PC-3 (cell line): ENCODE data around the gene VTI1A. TPM values are rescaled to one million over a fixed set of nuclear protein-coding genes. Genes with fewer than 3 reads are reported as not detected.
"Not testable (repeated sequence)": the region's sequence is repeated elsewhere in the genome, so short reads cannot be mapped to it uniquely, and the experiment has no call there.

ENCODE experiments used
- ATAC-seq: fragments of 200-7000 bp; cut with Tn5 transposase; 2 replicates; pipeline ENCODE4 v1.9.1; 2020; ENCODE audit warnings: mild to moderate bottlenecking, moderate library complexity
- BruUV-seq: library from RNA; stranded (reverse); fragments of 400-500 nt; replicated peaks from 2 replicates; lab custom pipeline; 2021; lab: Mats Ljungman, UMichigan
- CTCF ChIA-PET: fragments of 300-600 bp; sonication (Branson Sonifier 250); formaldehyde crosslinking; loops from one replicate; lab custom pipeline; 2022; ENCODE audit warnings: antibody characterized with exemption; lab: Charles Lee
- POLR2A ChIA-PET: fragments of 300-600 bp; sonication (Branson Sonifier 250); formaldehyde crosslinking; loops from one replicate; lab custom pipeline; 2022; ENCODE audit warnings: antibody characterized with exemption; ENCODE audit not compliant: unreplicated experiment; lab: Charles Lee
- DNase-seq: peaks from one replicate; pipeline ENCODE4 v3.0.0-alpha.2; 2015
- H2AFZ ChIP-seq: fragments of 300-600 bp; sonication (generic); 2 replicates; pipeline ENCODE4 v1.6.0; 2016; ENCODE audit warnings: antibody characterized with exemption, low read length
- H3F3A ChIP-seq: fragments of 300-600 bp; sonication (generic); one replicate; pipeline ENCODE4 v1.6.0; 2017; ENCODE audit warnings: antibody characterized with exemption, low read length, control low read depth, mild to moderate bottlenecking; ENCODE audit not compliant: unreplicated experiment
- H3K27ac ChIP-seq: fragments of 300-600 bp; sonication (generic); 2 replicates; pipeline ENCODE4 v1.5.1; 2016; ENCODE audit warnings: mild to moderate bottlenecking, low read length
- H3K27me3 ChIP-seq: fragments of 300-600 bp; sonication (generic); 2 replicates; pipeline ENCODE4 v1.6.1; 2016; ENCODE audit warnings: low read length, mixed read lengths
- H3K36me3 ChIP-seq: fragments of 300-600 bp; sonication (generic); 2 replicates; pipeline ENCODE4 v1.6.1; 2016; ENCODE audit warnings: low read depth, mixed run types, low read length, mixed read lengths
- H3K4me1 ChIP-seq: fragments of 300-600 bp; sonication (generic); 2 replicates; pipeline ENCODE4 v1.5.1; 2016; ENCODE audit warnings: low read length; ENCODE audit not compliant: insufficient read depth
- H3K4me2 ChIP-seq: fragments of 300-600 bp; sonication (generic); 2 replicates; pipeline ENCODE4 v1.6.0; 2016; ENCODE audit warnings: low read length
- H3K4me3 ChIP-seq: fragments of 300-600 bp; sonication (generic); 2 replicates; pipeline ENCODE4 v1.5.1; 2016; ENCODE audit warnings: mild to moderate bottlenecking, low read length, mixed read lengths
- H3K79me2 ChIP-seq: fragments of 300-600 bp; sonication (generic); 2 replicates; pipeline ENCODE4 v1.6.1; 2017; ENCODE audit warnings: low read length, mixed read lengths
- H3K9ac ChIP-seq: fragments of 300-600 bp; sonication (generic); 2 replicates; pipeline ENCODE4 v1.6.0; 2016; ENCODE audit warnings: mild to moderate bottlenecking, low read length
- H3K9me2 ChIP-seq: fragments of 300-600 bp; sonication (generic); replicated peaks from 2 replicates; pipeline ENCODE4 v1.6.1; 2016; ENCODE audit warnings: mixed run types, low read length, mixed read lengths
- H3K9me3 ChIP-seq: fragments of 300-600 bp; sonication (generic); 2 replicates; pipeline ENCODE4 v1.6.1; 2016; ENCODE audit warnings: low read length, mixed read lengths
- H4K20me1 ChIP-seq: fragments of 300-600 bp; sonication (generic); 2 replicates; pipeline ENCODE4 v1.6.1; 2016; ENCODE audit warnings: low read length, mixed read lengths
- CTCF ChIP-seq: fragments of 300-600 bp; sonication (generic); conservative IDR thresholded peaks from 2 replicates; pipeline ENCODE4 v1.5.1; 2017; ENCODE audit warnings: antibody characterized with exemption, low read depth, mild to moderate bottlenecking, low read length
- EZH2 ChIP-seq: fragments of 300-600 bp; sonication (generic); IDR thresholded peaks from one replicate; pipeline ENCODE4 v1.6.1; 2017; ENCODE audit warnings: antibody characterized with exemption, mild to moderate bottlenecking, low read length; ENCODE audit not compliant: unreplicated experiment
- EZH2phosphoT487 ChIP-seq: fragments of 300-600 bp; sonication (generic); IDR thresholded peaks from 2 replicates; pipeline ENCODE4 v1.6.1; 2018; ENCODE audit warnings: mild to moderate bottlenecking, antibody characterized with exemption, low read length, borderline replicate concordance
- intact Hi-C: fragments of 100-400 bp; cut with micrococcal nuclease; formaldehyde crosslinking; loops from 2 replicates; pipeline ENCODE4 v1.9.0; 2023
- total RNA-seq: library from RNA; depleted of rRNA; stranded (reverse); fragments of >200 nt; gene quantifications from 2 replicates; pipeline ENCODE4 v1.2.3, GENCODE V29; 2014

VTI1A gene
- total RNA-seq, 1 experiment from 2014 or later = 18.1 TPM

GRCh38 chr10:112492736-112493135 is 45.7 kb downstream of the VTI1A start:
- Histone ChIP-seq H2AFZ (no peak overlapping the region), H3K79me2 (no peaks in the 10 kb centered on the region), H3K27ac (no peak overlapping the region), H3K4me3 (no peak overlapping the region), H3K36me3 (no peaks in the 10 kb centered on the region), H3K9ac (no peak overlapping the region), H3K9me2 (no peaks in the 10 kb centered on the region), H3K27me3 (no peaks in the 10 kb centered on the region), H3K4me1 (no peaks in the 10 kb centered on the region), H3K4me2 (no peak overlapping the region), H3K9me3 (no peaks in the 10 kb centered on the region), H4K20me1 (no peaks in the 10 kb centered on the region), H3F3A (no peaks in the 10 kb centered on the region)
- DNase-seq = no peak
- no TSS peak for BruUV-seq
- POLR2A ChIA-PET = no interaction called here
- ATAC-seq = no peak
- intact Hi-C loops = no loop called here
- CTCF ChIA-PET = no interaction called here
- no peak for TF ChIP-seq EZH2phosphoT487
- TF ChIP-seq EZH2 = no peak
- no peak for TF ChIP-seq CTCF

DNA sequence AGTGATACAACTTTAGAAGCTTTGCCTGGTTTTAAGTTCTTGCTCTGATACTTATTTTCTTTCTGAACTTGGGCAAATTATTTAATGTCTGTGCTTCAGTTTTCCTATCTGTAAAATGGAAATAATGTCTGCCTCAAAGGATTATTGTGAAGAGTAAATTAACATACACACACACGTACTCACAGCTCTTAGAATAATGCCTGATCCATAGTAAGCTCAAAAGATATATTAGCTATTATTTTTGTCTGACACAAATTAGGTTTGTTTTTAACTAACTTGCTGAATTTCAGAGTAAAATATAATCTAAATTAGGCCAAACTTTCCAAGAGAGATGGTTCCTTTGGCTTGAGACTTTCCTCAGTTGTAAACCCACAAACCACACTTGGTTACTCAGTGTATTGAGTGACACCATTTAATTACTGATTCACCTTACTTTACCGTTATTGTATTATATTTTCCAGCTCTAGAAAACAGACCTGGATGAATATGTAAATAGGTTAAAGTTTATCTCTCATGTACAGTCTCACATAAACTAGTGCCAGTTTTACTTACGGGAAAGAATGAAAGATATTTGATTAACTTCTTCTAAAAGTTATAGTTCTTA is 50.4 kb downstream of the VTI1A start:
- no peak for DNase-seq
- no peaks in the 10 kb centered on the region for H3K27me3 ChIP-seq
- H3K36me3 ChIP-seq = no peaks in the 10 kb centered on the region
- no peaks in the 10 kb centered on the region for H3K9me3 ChIP-seq
- ATAC-seq = no peak
- H3K79me2 ChIP-seq = no peaks in the 10 kb centered on the region
- no peaks in the 10 kb centered on the region for H3F3A ChIP-seq
- H3K4me1 ChIP-seq = no peaks in the 10 kb centered on the region
- no peaks in the 10 kb centered on the region for H3K9me2 ChIP-seq
- no peak overlapping the region for H2AFZ ChIP-seq
- CTCF ChIA-PET = no interaction called here
- POLR2A ChIA-PET = no interaction called here
- H3K4me3 ChIP-seq = no peak overlapping the region
- no peaks in the 10 kb centered on the region for H4K20me1 ChIP-seq
- TF ChIP-seq EZH2phosphoT487 (no peak), CTCF (no peak), EZH2 (no peak)
- no peak overlapping the region for H3K27ac ChIP-seq
- no TSS peak for BruUV-seq
- intact Hi-C loops = no loop called here
- no peak overlapping the region for H3K9ac ChIP-seq
- H3K4me2 ChIP-seq = no peak overlapping the region

GRCh38 chr10:112498806-112499205 is 51.8 kb downstream of the VTI1A start:
- Histone ChIP-seq H4K20me1 (no peaks in the 10 kb centered on the region), H2AFZ (no peak overlapping the region), H3K4me3 (no peak overlapping the region), H3K9ac (no peak overlapping the region), H3K4me2 (no peak overlapping the region), H3K79me2 (no peaks in the 10 kb centered on the region), H3K9me3 (no peaks in the 10 kb centered on the region), H3F3A (no peaks in the 10 kb centered on the region), H3K9me2 (no peaks in the 10 kb centered on the region), H3K4me1 (no peaks in the 10 kb centered on the region), H3K27ac (no peak overlapping the region), H3K27me3 (no peaks in the 10 kb centered on the region), H3K36me3 (no peaks in the 10 kb centered on the region)
- DNase-seq (no peak), ATAC-seq (no peak)
- BruUV-seq = no TSS peak
- ChIA-PET POLR2A (no interaction called here), CTCF (no interaction called here)
- intact Hi-C loops = no loop called here
- TF ChIP-seq EZH2 (no peak), CTCF (no peak), EZH2phosphoT487 (no peak)

GRCh38 chr10:112499985-112500384 is 53.0 kb downstream of the VTI1A start:
- H3F3A ChIP-seq, CTCF ChIA-PET, H3K4me2 ChIP-seq, H3K4me1 ChIP-seq, H2AFZ ChIP-seq, BruUV-seq, intact Hi-C loops, H3K79me2 ChIP-seq, H4K20me1 ChIP-seq, H3K9me3 ChIP-seq, ATAC-seq, POLR2A ChIA-PET, H3K27ac ChIP-seq, H3K36me3 ChIP-seq, H3K9me2 ChIP-seq, H3K27me3 ChIP-seq, DNase-seq, H3K9ac ChIP-seq, H3K4me3 ChIP-seq: not testable (repeated sequence)
